NCI-H1105 (cell line): ENCODE measurements around the gene ZNF821.
"Not testable (repeated sequence)": the region's sequence is repeated elsewhere in the genome, so short reads cannot be mapped to it uniquely, and the experiment has no call there.

ENCODE experiments used
- DNase-seq: peaks from one replicate; lab custom pipeline; 2025; lab: John Stamatoyannopoulos, UW

ZNF821 gene

GRCh38 chr16:71859762-71860521, 24.0 kb downstream of the ZNF821 start:
- DNase-seq = no peak

- DNase-seq = no peak
These were observed 27.9 kb downstream of the ZNF821 start for GRCh38 chr16:71855937-71856662.

GRCh38 chr16:71854369-71854948, 29.5 kb downstream of the ZNF821 start:
- DNase-seq = no peak

- DNase-seq = no peak
These were observed 30.6 kb downstream of the ZNF821 start for GRCh38 chr16:71853413-71853812.

GRCh38 chr16:71852561-71852960, 31.4 kb downstream of the ZNF821 start:
- DNase-seq = no peak

GRCh38 chr16:71852158-71852557, 31.8 kb downstream of the ZNF821 start:
- DNase-seq = no peak

- no peak for DNase-seq
These were observed 32.2 kb downstream of the ZNF821 start for GRCh38 chr16:71851746-71852145.

- no peak for DNase-seq
These were observed 35.4 kb downstream of the ZNF821 start for GRCh38 chr16:71848622-71849021.

GRCh38 chr16:71847096-71847495, 36.9 kb downstream of the ZNF821 start:
- DNase-seq = no peak

GRCh38 chr16:71846431-71846830, 37.6 kb downstream of the ZNF821 start:
- no peak for DNase-seq

GRCh38 chr16:71845639-71846430, 38.1 kb downstream of the ZNF821 start, which contains the start of gene ATXN1L:
Gene ATXN1L, plus strand, starts transcription at chr16:71845976. Its CDS starts 3,765 bp downstream, at chr16:71849741.
- DNase-seq = peak; percentile 66

GRCh38 chr16:71843572-71843971, 40.4 kb downstream of the ZNF821 start:
- DNase-seq = no peak

GRCh38 chr16:71840052-71840451, 43.9 kb downstream of the ZNF821 start:
- no peak for DNase-seq

- no peak for DNase-seq
These were observed 46.8 kb downstream of the ZNF821 start for GRCh38 chr16:71837150-71837549.

GRCh38 chr16:71834291-71834690, 49.7 kb downstream of the ZNF821 start:
- no peak for DNase-seq

GRCh38 chr16:71832112-71832511, 51.9 kb downstream of the ZNF821 start:
- DNase-seq = not testable (repeated sequence)

- DNase-seq = not testable (repeated sequence)
These were observed 52.3 kb downstream of the ZNF821 start for GRCh38 chr16:71831698-71832097.

GRCh38 chr16:71830359-71830758, 53.6 kb downstream of the ZNF821 start:
- DNase-seq = no peak

GRCh38 chr16:71826533-71827017, 57.4 kb downstream of the ZNF821 start:
- DNase-seq = no peak

- not testable (repeated sequence) for DNase-seq
These were observed 66.9 kb downstream of the ZNF821 start for GRCh38 chr16:71817155-71817500.

GRCh38 chr16:71811261-71811803, 72.7 kb downstream of the ZNF821 start:
- DNase-seq = no peak

- DNase-seq = not testable (repeated sequence)
These were observed 73.8 kb downstream of the ZNF821 start for GRCh38 chr16:71810155-71810530.
